GM12892 (cell line): ENCODE results near the gene BST2.

Experiments used
- DNase-seq: peaks from one replicate; pipeline ENCODE4 v3.0.0; 2011; ENCODE audit not compliant: insufficient read length
- FAIRE-seq: peaks from 2 replicates; lab custom pipeline; 2011; peaks lifted over from hg19 to GRCh38; lab: Jason Lieb, UNC
- POLR2A ChIP-seq: IDR thresholded peaks from 2 replicates; pipeline ENCODE4 v1.6.1; 2011; ENCODE audit warnings: low read depth, low read length, control low read depth
- POLR2AphosphoS5 ChIP-seq: IDR thresholded peaks from 2 replicates; pipeline ENCODE4 v1.6.1; 2011; ENCODE audit warnings: low read depth, low read length, control low read depth
- TAF1 ChIP-seq: IDR thresholded peaks from 2 replicates; pipeline ENCODE4 v1.6.1; 2011; ENCODE audit warnings: low read depth, mild to moderate bottlenecking, control low read depth, low read length, borderline replicate concordance

The BST2 gene

DNA sequence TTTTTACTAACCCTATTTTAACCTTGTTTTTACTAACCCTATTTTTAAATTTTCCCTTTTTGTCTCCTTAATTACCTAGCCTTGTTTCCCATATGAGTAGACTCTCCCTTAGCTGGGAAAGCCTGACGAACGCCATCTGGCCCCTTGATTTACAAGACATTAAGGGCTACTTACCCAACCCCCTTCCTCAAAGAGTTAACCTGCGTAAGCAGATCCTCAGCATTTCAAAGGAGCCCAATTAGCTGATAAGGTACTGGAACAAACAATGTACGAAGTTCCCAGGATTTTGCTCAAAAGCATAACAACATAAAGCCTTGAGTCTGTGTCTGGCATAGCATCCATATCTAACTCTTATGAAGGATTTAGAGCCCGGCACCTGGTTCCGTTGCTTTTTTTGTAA is 9.7 kb upstream of the BST2 start:
- no peak for DNase-seq
- TF ChIP-seq TAF1, result no peak
- TF ChIP-seq POLR2A, result no peak
- TF ChIP-seq POLR2AphosphoS5, result no peak
- no peak for FAIRE-seq

DNA sequence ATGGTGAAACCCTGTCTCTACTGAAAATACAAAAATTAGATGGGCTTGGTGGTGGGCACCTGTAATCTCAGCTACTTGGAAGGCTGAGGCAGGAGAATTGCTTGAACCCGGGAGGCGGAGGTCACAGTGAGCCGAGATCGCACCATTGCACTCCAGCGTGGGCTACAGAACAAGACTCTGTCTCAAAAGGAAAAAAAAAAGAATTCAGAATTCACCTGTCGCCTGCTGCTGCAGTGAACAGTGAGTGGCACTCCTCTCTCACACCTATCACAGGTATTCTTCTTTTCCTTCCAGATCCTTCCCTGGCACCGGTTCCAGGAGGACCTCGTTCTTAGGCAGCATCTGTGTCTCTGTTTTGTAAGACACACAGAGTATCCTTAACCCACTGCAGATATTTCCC is 8.7 kb upstream of the BST2 start:
- no peak for TF ChIP-seq POLR2A
- no peak for TF ChIP-seq POLR2AphosphoS5
- TF ChIP-seq TAF1, result no peak
- DNase-seq (no peak), FAIRE-seq (no peak)

DNA sequence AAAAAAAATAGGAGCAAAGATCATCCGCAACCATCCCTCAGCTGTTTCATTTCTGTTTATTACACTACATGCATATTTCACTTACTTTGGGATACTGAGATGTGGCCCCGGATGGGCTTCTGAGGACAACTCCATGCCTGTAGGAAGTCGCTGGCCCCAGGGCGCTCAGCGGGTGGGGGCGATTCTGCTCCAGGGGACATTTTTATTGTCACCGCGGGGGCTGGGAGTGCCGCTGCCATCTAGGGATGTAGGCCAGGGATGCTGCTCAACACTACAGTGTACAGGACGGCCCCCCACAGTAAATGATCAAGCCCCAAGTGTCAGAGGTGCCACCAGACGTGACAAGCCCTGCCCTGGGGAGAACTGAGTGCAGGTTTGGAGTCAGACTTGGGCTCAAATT is 6.4 kb upstream of the BST2 start:
- DNase-seq (no peak), FAIRE-seq (no peak)
- no peak for TF ChIP-seq POLR2A
- no peak for TF ChIP-seq POLR2AphosphoS5
- no peak for TF ChIP-seq TAF1

DNA sequence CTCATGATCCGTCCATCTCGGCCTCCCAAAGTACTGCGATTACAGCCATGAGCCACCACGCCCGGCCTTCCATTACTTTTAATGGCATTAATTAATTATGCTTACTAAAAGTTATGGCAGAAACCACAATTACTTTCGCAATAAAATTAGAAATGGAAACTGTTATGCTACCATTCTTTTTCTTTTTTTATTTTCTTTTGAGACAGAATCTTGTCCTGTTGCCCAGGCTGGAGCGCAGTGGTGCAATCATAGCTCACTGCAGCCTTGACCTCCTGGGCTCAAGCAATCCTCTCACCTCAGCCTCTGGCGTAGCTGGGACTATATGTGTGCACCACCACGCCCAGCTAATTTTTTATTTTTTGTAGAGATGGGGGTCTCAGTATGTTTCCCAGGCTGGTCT is 4.6 kb upstream of the BST2 start:
- DNase-seq, result no peak
- no peak for FAIRE-seq
- TF ChIP-seq POLR2AphosphoS5 (no peak), POLR2A (no peak), TAF1 (no peak)

DNA sequence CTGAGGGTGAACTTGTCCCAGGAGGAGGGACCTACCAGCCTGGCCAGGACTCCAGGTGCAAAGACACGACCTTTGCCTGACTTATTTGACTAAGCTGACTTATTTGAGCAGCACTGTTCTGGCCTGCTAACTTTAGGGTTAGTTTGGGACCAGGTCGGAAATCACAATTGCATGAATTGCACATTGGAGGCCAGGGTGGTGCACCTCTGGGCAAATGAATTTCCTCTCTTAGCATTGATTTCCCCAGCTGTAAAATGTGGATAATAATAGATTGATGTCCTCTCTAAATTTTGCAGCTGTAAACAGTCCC is 1.4 kb upstream of the BST2 start:
- no peak for DNase-seq
- peak; percentile 50 for FAIRE-seq
- TF ChIP-seq TAF1, result no peak
- no peak for TF ChIP-seq POLR2AphosphoS5
- no peak for TF ChIP-seq POLR2A

DNA sequence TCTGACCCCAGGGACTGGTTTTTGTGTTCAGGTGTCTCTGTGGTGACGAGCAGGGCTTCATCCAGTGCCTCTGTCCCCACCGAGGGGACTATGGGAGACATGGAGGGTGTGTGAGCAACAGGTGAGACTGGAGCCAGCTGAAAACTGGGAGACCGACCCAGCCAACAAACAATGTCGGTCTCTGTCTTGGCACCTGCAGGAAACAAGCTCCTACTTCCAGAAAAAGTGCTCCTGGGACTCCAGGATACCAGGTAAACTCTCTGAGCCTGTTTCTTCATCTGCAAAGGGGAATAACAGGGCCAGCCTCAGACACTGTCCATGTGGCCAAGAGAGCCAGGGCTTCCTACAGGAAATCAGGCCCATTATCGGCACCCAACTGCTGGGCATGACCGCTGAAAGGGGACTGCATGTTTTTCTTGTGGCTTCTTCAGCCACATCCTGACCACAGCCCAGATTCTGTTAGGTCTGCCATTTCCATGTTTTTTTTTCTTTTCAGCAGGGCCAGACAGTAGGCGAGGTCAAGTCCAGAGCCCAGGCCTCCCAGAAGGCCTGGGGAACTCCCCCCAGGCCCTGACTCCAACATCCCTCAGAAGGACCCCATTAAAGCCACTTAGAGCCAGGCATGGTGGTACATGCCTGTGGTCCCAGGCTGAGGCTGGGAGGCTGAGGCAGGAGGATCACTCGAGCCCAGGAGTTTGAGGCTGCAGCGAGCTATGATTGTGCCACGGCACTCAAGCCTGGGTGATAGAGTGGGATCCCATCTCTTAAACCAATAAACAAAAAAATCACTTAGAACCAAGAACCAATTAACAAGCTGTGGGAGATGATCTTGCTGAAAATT is 836 bp upstream of the BST2 start:
- DNase-seq, result peak; percentile 57
- peak; percentile 84 for FAIRE-seq
- no peak for TF ChIP-seq POLR2AphosphoS5

DNA sequence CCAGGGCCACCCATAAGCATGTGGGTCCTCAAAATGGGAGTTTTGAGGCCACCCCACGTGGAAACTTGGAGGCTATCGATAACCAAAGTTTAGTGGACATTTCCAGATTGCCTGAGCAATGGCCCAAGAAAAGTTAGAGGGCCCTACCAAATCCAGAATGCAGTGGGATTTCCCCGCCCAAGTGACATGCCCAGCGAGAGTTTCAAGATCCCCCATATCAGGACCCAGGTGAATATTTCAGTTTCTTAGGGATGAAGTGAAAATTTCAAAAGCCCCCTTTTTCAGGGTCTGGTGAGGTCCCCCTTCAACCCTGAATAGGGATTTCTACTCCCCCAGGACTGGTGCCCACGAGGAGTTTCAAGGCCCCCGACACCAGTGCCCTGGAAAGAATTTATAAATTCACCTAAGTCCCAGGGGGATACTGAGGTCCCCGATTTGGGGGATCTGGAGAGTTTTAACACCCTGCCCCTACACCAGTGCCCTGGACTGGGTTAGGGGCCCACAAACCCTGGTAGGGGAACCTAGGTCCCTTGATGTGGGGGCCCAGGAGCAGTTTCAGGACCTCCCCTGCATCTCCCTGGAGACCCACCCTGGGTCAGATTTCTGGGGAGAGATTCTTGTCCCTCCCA is 695 bp downstream of the BST2 start:
- FAIRE-seq (no peak), DNase-seq (no peak)
- TF ChIP-seq POLR2A (no peak), POLR2AphosphoS5 (no peak), TAF1 (no peak)

DNA sequence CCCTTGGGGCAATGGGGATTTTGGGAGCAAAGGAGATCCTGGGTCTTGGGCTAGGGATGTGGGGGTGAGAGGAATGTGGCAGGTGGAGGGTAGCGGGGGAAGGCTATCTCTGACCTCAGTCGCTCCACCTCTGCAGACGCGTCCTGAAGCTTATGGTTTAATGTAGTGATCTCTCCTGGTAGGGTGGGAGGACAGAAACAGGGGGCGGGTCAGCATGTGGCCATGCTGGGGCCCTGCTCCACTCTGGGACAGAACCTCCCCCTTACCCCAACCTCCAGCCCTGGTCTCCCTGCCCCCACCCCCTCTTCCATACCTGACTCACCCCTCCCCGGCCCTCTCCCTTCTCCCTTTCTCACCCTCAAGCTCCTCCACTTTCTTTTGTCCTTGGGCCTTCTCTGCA is 1.4 kb downstream of the BST2 start:
- FAIRE-seq (no peak), DNase-seq (no peak)
- TF ChIP-seq POLR2AphosphoS5 (no peak), POLR2A (no peak), TAF1 (no peak)

DNA sequence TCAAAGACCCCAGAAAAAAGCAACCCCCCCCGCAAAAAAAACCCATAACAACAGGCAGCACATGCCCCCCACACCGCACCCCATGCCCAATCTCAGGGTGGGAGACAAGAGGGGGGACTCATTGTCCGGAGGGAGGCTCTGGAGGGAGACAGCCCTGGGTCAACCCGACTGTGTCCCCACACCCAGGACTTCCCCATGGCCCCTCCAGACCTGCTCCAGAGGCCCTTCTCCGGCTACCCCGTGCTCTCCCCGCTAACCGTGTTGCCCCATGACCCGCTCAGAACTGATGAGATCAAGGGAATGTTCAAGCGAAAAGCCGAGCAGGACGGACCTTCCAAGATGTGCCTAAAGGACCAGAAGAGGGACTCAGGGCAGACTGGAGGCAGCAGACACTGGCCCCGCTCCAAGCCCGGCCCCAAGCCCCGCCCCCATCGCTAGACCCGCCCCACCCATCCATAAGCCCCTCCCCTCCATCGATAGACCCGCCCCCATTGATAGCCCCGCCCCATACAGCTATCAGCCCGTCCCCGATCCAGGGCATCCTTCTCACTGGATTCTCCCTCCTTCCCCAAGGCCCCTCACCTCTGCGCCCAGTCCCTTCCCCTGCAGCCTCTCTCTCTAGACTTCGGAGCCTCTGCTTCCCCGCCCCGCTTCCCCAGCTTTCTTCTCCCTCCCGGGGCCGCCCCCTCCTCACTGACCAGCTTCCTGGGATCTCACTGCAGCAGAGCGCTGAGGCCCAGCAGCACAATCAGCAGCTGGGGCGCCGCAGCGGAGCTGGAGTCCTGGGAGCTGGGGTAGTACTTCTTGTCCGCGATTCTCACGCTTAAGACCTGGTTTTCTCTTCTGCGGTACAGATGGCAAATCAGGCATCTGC is 2.2 kb downstream of the BST2 start:
- FAIRE-seq (no peak), DNase-seq (peak; percentile 68)
- no peak for TF ChIP-seq TAF1
- TF ChIP-seq POLR2AphosphoS5, result no peak
- no peak for TF ChIP-seq POLR2A

DNA sequence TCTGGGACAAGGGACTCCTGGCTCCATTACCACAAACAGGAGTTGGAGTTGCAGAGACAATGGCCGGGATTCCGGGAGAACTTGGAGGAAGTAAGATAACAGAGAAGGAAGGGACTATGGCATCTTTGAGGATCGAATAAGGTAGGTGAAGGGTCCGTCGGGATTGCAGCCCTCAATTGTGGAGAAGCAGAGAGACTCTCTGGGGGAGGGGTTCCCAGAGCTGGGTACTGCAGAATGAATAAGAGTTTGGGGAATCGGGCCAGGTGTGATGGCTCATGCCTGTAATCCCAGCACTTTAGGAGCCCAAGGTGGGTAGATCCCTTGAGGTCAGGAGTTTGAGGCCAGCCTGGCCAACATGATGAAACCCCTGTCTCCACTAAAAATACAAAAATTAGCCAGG is 3.8 kb downstream of the BST2 start:
- no peak for FAIRE-seq
- no peak for DNase-seq
- TF ChIP-seq POLR2AphosphoS5, result no peak
- no peak for TF ChIP-seq POLR2A
- TF ChIP-seq TAF1, result no peak

DNA sequence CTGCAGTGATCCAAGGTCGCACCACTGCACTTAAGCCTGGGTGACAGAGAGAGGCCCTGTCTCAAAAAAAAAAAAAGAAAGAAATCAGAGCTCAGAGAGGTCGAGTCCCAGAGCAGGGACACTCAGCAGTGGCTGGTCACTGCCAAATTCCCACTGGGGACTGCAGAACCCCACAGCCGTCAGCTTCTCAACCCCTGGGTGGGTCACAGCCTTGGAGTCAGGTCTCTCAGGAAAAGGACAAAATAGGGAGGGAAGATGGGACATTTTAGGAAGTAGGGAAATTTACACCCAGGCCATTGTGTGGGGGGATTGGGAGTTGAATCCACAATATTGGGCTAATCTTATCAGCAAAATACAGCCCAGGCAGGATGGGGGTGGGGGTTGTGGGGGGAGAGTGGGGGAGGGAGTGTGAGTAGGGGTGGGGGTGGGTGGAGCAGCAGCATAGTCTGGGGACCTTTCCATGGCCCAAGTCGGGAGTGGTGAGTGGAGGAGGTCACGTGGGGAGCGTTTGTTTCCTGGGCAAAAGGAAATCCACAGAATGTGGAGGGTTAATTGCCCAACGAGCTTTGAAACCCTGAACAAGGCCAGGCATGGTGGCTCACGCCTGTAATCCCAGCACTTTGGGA is 6.4 kb downstream of the BST2 start:
- FAIRE-seq (no peak), DNase-seq (no peak)
- TF ChIP-seq TAF1 (no peak), POLR2AphosphoS5 (no peak), POLR2A (no peak)

DNA sequence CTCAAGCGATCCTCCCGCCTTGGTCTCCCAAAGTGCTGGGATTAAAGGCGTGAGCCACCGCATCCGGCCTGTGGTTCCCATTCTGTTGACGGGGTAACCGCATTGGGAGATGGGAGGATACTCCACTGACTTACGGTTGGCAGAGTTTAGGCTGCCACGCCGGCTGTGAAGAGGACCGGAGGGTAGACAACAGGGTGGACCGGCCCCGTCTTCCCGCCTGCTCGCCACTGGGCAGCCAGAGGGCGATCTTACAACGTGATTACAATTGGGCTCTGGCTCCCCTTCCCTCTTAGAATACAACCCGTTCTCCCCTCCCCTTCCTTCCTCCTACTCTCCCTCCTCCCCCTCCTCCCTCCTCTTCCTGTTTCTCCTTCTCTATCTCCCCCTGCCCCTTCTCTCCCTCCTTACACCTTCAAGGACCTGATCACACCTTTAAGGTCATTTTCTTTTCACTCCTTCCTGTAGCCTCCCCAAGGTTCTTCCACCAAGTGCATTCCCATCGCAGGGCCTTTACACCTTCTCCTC is 10.5 kb downstream of the BST2 start:
- FAIRE-seq, result peak; percentile 82
- DNase-seq, result no peak
- TF ChIP-seq POLR2AphosphoS5 (peak; percentile 44; the same call in 1 of the 2 replicates), TAF1 (no peak)
